Thyroid gland (tissue), 4 donors: Measurements from ENCODE around the gene CIPC. TPM values are rescaled to one million over a fixed set of nuclear protein-coding genes. Genes with fewer than 3 reads are reported as not detected.

Source experiments
- DNase-seq, 2 donors: peaks; one replicate each; pipeline ENCODE4 v3.0.0-alpha.2; 2019
- H3K27ac ChIP-seq, 3 donors: fragments of 200-600 bp; sonication (generic); 1 replicate in 2 of 3; 2 replicates in 1 of 3; pipeline ENCODE4 v1.5.1; 2016 to 2019; ENCODE audit warnings: mild to moderate bottlenecking in 1 of 3, moderate library complexity in 1 of 3
- H3K27me3 ChIP-seq: fragments of 200-600 bp; sonication (generic); one replicate; pipeline ENCODE4 v1.5.1; 2019
- H3K36me3 ChIP-seq, 2 donors: fragments of 200-600 bp; sonication (generic); one replicate each; pipeline ENCODE4 v1.5.1; 2016 to 2019
- H3K4me1 ChIP-seq, 2 donors: fragments of 200-600 bp; sonication (generic); one replicate each; pipeline ENCODE4 v1.5.1; 2017 to 2019
- H3K4me3 ChIP-seq, 3 donors: fragments of 200-600 bp; sonication (generic); replicated peaks in 1 of 3; 1 replicate in 2 of 3; 2 replicates in 1 of 3; pipeline ENCODE4 v1.5.1; 2016; ENCODE audit warnings: mild to moderate bottlenecking in 1 of 3
- H3K9me3 ChIP-seq: fragments of 200-600 bp; sonication (generic); one replicate; pipeline ENCODE4 v1.5.1; 2017
- POLR2A ChIP-seq, 2 donors: fragments of 450-650 bp; IDR thresholded peaks; one replicate each; pipeline ENCODE4 v1.6.1; 2017; ENCODE audit warnings: antibody characterized with exemption in 2 of 2, mild to moderate bottlenecking in 2 of 2, moderate library complexity in 1 of 2
- WGBS, 2 donors: methylation state at CpG; one replicate each; pipeline ENCODE4 v1.1.5; 2017; 5-methylcytosine and 5-hydroxymethylcytosine counted together
- intact Hi-C: fragments of 100-400 bp; cut with DNase I; formaldehyde crosslinking; loops from one replicate; pipeline ENCODE4 v1.15.1; 2023
- total RNA-seq, 4 donors: library from RNA; depleted of rRNA; stranded (reverse); fragments of >200 nt; gene quantifications; one replicate each; pipeline ENCODE4 v1.2.3, GENCODE V29; 2016
- TF ChIP-seq, protein P1 (sequence below), 6 experiments: fragments of 200-600 bp in 3 of 6; fragments of 450-650 bp in 3 of 6; sonication (generic) in 3 of 6; IDR thresholded peaks; one replicate each; pipeline ENCODE4 v1.5.1; 2016 to 2019; ENCODE audit warnings: antibody characterized with exemption in 6 of 6, mild to moderate bottlenecking in 2 of 6, inconsistent platforms in 1 of 6, moderate library complexity in 1 of 6

The CIPC gene
- total RNA-seq, 4 donors from 2014 or later: 37.6 to 59.5 (median 44.6) TPM

DNA sequence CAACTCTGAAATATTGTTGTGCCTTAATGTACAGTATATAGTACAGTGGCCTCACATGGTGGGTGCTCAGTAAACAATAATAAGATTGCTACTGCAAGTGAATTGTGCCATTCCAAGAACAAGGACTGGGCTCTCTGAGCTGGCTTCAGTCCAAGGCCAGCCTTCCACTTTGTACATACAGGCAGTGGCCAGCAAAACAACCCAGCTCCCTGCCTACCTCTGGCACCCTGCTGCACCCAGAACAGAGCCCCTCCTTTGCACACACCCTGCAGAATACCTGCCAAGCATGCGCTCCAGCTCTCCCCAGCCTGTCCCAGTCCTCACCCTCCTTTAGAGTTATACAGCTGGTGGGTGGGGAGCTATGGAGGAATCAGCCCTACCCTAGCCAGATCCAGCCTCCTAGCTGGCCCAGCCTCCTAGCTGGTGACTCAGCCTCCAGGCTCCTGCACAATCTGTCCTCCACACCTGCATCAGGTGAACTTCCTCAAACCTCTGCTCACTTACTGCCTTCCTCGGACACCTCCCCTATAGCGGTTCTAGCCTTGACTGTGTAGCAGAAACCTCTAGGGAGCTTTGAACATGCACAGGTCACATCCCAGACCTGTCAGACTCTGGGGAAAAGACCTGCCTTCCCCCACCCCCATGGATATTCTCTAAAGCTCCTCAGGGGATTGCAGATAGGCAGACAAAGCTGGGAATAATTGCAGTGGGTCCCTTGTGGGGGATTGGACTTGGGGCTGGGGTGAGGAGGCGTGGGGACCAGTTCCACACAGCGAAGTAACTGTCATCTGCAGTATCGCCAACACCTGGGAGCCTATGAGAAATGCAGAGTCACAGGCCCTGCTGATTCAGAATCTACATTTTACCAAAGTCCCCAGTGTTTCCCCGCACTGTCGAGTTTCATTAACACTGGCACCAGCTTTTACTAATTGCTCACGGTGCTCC lies 25.6 kb downstream of the CIPC start:
- DNase-seq: peak; percentile 96

DNA sequence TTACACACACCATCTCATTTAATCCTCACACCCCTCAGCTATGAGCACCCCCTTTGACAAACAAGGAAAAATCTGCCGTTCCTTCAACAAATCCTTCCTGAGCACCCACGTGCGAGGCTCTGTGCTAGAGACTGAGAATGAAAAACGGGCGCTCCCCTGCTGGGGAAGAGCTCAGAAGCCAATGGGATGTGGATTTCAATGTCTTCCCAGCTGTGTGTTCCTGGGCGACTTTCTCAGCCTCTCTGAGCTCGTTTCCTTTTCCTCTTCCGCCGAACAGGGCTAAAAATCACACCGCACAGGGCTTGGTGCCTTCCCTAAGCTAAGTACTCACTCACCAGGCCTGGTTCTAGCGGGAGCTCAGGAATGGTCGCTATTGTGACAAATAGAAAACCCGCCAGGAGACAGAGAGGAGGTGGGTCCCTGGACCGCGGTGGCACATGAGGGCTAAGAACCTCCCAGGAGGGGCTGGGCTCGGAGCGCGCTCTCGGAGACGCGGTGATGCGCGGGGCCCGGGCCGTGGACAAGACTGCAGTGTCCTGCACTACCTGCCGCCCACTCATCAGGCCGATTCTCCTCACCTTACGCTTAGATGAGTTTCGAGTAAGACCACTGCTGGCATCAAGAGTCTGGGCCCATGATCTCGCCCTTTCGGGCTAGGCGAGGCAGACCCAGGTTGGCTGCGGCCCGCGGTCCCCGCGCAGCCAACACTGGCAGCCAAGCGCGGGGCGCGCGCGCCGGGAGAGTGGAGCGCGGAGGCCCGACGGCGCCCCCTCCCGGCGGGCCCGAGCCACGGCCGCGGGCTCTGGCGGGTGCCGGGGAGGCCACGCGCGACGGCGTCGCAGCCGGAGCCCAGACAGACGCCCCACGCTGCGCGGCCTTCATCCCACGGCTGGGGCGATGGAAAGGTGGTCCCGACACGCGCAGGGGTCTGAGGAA lies 26.6 kb downstream of the CIPC start:
- Histone ChIP-seq H3K36me3 (no peaks in the 10 kb centered on the region), H3K4me1 (peaks cover 37 to 54% of the 10 kb centered on the region in 2 donors), H3K27ac (no peak overlapping the region), H3K4me3 (peak overlapping the region in 1 of 3 donors; percentile 26), H3K9me3 (no peaks in the 10 kb centered on the region), H3K27me3 (no peaks in the 10 kb centered on the region)
- DNase-seq: peak; percentile 54 to 70
- peak in 1 of 2 donors; percentile 17 for TF ChIP-seq POLR2A (IDR thresholded peaks at IDR 0.05)
- TF ChIP-seq, protein P1, sequence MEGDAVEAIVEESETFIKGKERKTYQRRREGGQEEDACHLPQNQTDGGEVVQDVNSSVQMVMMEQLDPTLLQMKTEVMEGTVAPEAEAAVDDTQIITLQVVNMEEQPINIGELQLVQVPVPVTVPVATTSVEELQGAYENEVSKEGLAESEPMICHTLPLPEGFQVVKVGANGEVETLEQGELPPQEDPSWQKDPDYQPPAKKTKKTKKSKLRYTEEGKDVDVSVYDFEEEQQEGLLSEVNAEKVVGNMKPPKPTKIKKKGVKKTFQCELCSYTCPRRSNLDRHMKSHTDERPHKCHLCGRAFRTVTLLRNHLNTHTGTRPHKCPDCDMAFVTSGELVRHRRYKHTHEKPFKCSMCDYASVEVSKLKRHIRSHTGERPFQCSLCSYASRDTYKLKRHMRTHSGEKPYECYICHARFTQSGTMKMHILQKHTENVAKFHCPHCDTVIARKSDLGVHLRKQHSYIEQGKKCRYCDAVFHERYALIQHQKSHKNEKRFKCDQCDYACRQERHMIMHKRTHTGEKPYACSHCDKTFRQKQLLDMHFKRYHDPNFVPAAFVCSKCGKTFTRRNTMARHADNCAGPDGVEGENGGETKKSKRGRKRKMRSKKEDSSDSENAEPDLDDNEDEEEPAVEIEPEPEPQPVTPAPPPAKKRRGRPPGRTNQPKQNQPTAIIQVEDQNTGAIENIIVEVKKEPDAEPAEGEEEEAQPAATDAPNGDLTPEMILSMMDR (IDR thresholded peaks at IDR 0.05): peak in 5 of 6 experiments; percentile 9 to 96 (median 76)
- WGBS, 2 donors: 15 to 20% methylated on average over 27 to 42 of the region's 73 CpGs
- intact Hi-C loops: no loop called here

More for the DNA sequence above, 25.6 kb downstream of the CIPC start:
- H3K4me1 ChIP-seq: peaks cover 37 to 54% of the 10 kb centered on the region in 2 donors
- 70 to 86% methylated on average over 9 of the region's 9 CpGs for WGBS, 2 donors
- intact Hi-C loops: no loop called here
- no peaks in the 10 kb centered on the region for H3K27me3 ChIP-seq
- no peaks in the 10 kb centered on the region for H3K9me3 ChIP-seq
- H3K36me3 ChIP-seq: no peaks in the 10 kb centered on the region
- no peak overlapping the region for H3K4me3 ChIP-seq
- H3K27ac ChIP-seq: peak overlapping the region; percentile 47 to 76 (median 53)
- peak in 1 of 2 donors; percentile 30 for TF ChIP-seq POLR2A (IDR thresholded peaks at IDR 0.05)
- TF ChIP-seq, protein P1 (IDR thresholded peaks at IDR 0.05): no peak

DNA sequence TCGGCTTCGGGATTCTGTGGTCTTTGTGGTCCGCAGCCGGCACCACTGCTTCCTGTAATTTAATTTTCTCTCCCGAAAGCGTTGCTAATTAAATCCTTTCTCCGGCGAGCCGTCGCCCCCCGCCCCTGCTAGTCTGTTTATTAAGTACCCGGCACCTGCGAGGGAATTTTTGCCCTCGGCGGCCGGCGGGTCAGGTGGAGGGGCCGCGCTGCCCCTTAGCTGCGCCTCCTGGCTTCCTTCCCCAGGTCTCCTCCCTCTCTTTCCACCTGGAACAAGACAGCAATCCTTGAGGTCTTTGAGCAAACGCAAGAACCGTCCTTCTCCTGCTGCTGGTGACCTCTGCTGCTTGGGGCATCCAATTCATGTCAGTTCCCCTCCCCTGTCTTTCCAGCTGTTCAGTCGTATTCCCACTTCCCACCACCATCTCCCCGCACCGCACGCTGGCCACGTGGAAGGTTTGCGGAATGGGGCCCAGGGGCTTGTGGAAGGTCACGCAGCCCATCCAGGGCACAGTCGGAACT lies 27.3 kb downstream of the CIPC start:
- no peaks in the 10 kb centered on the region for H3K36me3 ChIP-seq
- WGBS, 2 donors: 22 to 25% methylated on average over 28 to 30 of the region's 30 CpGs
- no peak for DNase-seq
- H3K27ac ChIP-seq: no peak overlapping the region
- no peaks in the 10 kb centered on the region for H3K9me3 ChIP-seq
- intact Hi-C loops: no loop called here
- TF ChIP-seq, protein P1 (IDR thresholded peaks at IDR 0.05): no peak
- TF ChIP-seq POLR2A (IDR thresholded peaks at IDR 0.05): no peak
- H3K4me3 ChIP-seq: peak overlapping the region in 1 of 3 donors; percentile 26
- no peaks in the 10 kb centered on the region for H3K27me3 ChIP-seq
- peaks cover 37 to 50% of the 10 kb centered on the region in 2 donors for H3K4me1 ChIP-seq

DNA sequence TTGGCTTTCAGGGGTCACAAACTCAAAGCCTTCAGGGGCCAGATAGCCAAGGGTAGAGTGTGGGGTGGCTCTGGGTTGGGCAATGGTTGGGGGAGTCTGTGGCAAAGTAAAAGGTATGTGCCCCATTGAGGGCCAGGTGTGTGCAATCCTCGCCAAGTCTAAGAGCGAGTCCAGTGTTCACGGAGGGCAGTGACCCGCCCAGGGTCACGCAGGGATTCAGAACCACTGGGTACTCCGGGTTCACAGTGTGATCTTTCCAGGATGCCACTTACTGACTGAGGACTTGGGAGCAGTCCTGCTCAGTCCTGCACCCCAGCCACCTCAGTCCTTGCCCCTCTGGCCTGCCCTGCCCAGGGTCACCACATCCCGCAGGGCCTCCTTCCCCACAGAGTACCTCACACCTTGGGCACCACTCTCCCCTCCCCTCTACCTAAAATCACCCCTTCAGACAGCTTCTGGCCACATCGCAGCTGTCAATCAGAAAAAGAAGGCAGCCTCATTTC lies 27.8 kb downstream of the CIPC start:
- intact Hi-C loops: no loop called here

More for the DNA sequence above, 27.8 kb downstream of the CIPC start:
- no peaks in the 10 kb centered on the region for H3K36me3 ChIP-seq
- H3K27me3 ChIP-seq: no peaks in the 10 kb centered on the region
- 94 to 95% methylated on average over 3 to 8 of the region's 8 CpGs for WGBS, 2 donors
- no peak for TF ChIP-seq POLR2A (IDR thresholded peaks at IDR 0.05)
- TF ChIP-seq, protein P1 (IDR thresholded peaks at IDR 0.05): no peak
- H3K27ac ChIP-seq: no peak overlapping the region
- peaks cover 33 to 45% of the 10 kb centered on the region in 2 donors for H3K4me1 ChIP-seq
- no peak for DNase-seq
- H3K4me3 ChIP-seq: no peak overlapping the region
- H3K9me3 ChIP-seq: no peaks in the 10 kb centered on the region
